B cell (primary cell): Measurements from ENCODE around the gene SPATA17. TPM values are rescaled to one million over a fixed set of nuclear protein-coding genes. Genes with fewer than 3 reads are reported as not detected.

Experiments used
- ATAC-seq: fragments of 200-7000 bp; cut with Tn5 transposase; one replicate; pipeline ENCODE4 v1.10.0; 2021; ENCODE audit warnings: low read depth, mild to moderate bottlenecking, moderate number of reproducible peaks, moderate library complexity
- CTCF ChIA-PET: fragments of 350-600 bp; sonication (Branson Sonifier 250); formaldehyde crosslinking; loops from one replicate; lab custom pipeline; 2021; ENCODE audit warnings: antibody characterized with exemption, inconsistent platforms; lab: Charles Lee
- POLR2A ChIA-PET: fragments of 350-600 bp; sonication (Branson Sonifier 250); formaldehyde crosslinking; loops from one replicate; lab custom pipeline; 2021; ENCODE audit warnings: antibody characterized with exemption; lab: Charles Lee
- DNase-seq: peaks from one replicate; pipeline ENCODE4 v3.0.0; 2013
- H2AFZ ChIP-seq: 2 replicates; pipeline ENCODE4 v1.6.1; 2012; ENCODE audit warnings: mild to moderate bottlenecking, low read depth, low read length; ENCODE audit not compliant: insufficient read depth, poor library complexity, severe bottlenecking
- H3K27ac ChIP-seq, 2 donors: 1 replicate in 1 of 2; 2 replicates in 1 of 2; pipeline ENCODE4 v1.5.1; 2012 to 2013; ENCODE audit warnings: low read length in 2 of 2, mild to moderate bottlenecking in 2 of 2, moderate library complexity in 1 of 2
- H3K27me3 ChIP-seq, 4 experiments: fragments of 200-600 bp in 1 of 4; sonication (generic) in 1 of 4; replicated peaks in 1 of 4; 1 replicate in 2 of 4; 2 replicates in 2 of 4; pipeline versions ENCODE4 v1.6.1 to v1.7.0; 2013 to 2016; ENCODE audit warnings: low read length in 3 of 4, mild to moderate bottlenecking in 2 of 4, mixed read lengths in 1 of 4, moderate library complexity in 1 of 4; ENCODE audit not compliant: insufficient read depth in 4 of 4, control insufficient read depth in 3 of 4; ENCODE audit errors: control extremely low read depth in 1 of 4
- H3K36me3 ChIP-seq, 2 experiments: replicated peaks in 1 of 2; 1 replicate in 1 of 2; 2 replicates in 1 of 2; pipeline versions ENCODE4 v1.6.1 to v1.7.1; 2013; ENCODE audit warnings: low read length in 1 of 2; ENCODE audit not compliant: insufficient read depth in 2 of 2, control insufficient read depth in 1 of 2; ENCODE audit errors: control extremely low read depth in 1 of 2, extremely low read depth in 1 of 2
- H3K4me1 ChIP-seq, 2 donors: fragments of 200-600 bp in 1 of 2; sonication (generic) in 1 of 2; 1 replicate in 1 of 2; 2 replicates in 1 of 2; pipeline versions ENCODE4 v1.5.1 to v1.6.1; 2013 to 2017; ENCODE audit warnings: low read length in 2 of 2; ENCODE audit not compliant: control insufficient read depth in 2 of 2, insufficient read depth in 2 of 2
- H3K4me2 ChIP-seq: replicated peaks from 2 replicates; pipeline ENCODE3; 2012; ENCODE audit warnings: mild to moderate bottlenecking, low read depth, low read length; ENCODE audit not compliant: poor library complexity, severe bottlenecking
- H3K4me3 ChIP-seq, 5 experiments: fragments of 200-600 bp in 1 of 5; sonication (generic) in 1 of 5; 1 replicate in 3 of 5; 2 replicates in 2 of 5; pipeline versions ENCODE4 v1.5.1 to v1.7.0; 2011 to 2016; ENCODE audit warnings: low read length in 4 of 5, mild to moderate bottlenecking in 4 of 5, low read depth in 2 of 5, control low read depth in 1 of 5, moderate library complexity in 1 of 5; ENCODE audit not compliant: insufficient read depth in 1 of 5; ENCODE audit errors: control extremely low read depth in 1 of 5, extremely low read depth in 1 of 5
- H3K79me2 ChIP-seq: fragments of 200-600 bp; sonication (generic); one replicate; pipeline ENCODE4 v1.6.0; 2016; ENCODE audit warnings: low read length; ENCODE audit not compliant: control insufficient read depth, insufficient read depth
- H3K9ac ChIP-seq: fragments of 200-600 bp; sonication (generic); 2 replicates; pipeline ENCODE4 v1.6.1; 2017; ENCODE audit warnings: mild to moderate bottlenecking, low read length, moderate library complexity
- H3K9me3 ChIP-seq, 3 donors: one replicate each; pipeline versions ENCODE4 v1.6.1 to v1.7.1; 2013; ENCODE audit warnings: low read length in 2 of 3; ENCODE audit not compliant: control insufficient read depth in 2 of 3, insufficient read depth in 1 of 3; ENCODE audit errors: control extremely low read depth in 1 of 3
- H4K20me1 ChIP-seq: 2 replicates; pipeline ENCODE4 v1.6.0; 2012; ENCODE audit warnings: mild to moderate bottlenecking, low read length; ENCODE audit not compliant: insufficient read depth, control insufficient read depth, poor library complexity, severe bottlenecking
- H3K27ac Mint-ChIP-seq: one replicate; pipeline ENCODE4 v1.8.0; 2021; ENCODE audit warnings: mixed read lengths
- H3K27me3 Mint-ChIP-seq: one replicate; pipeline ENCODE4 v1.8.0; 2021; ENCODE audit warnings: mixed read lengths
- H3K4me1 Mint-ChIP-seq: one replicate; pipeline ENCODE4 v1.8.0; 2021; ENCODE audit warnings: mixed read lengths
- H3K4me3 Mint-ChIP-seq: one replicate; pipeline ENCODE4 v1.8.0; 2021; ENCODE audit warnings: mixed read lengths
- H3K9me3 Mint-ChIP-seq: one replicate; pipeline ENCODE4 v1.8.0; 2022; ENCODE audit warnings: mixed read lengths; ENCODE audit not compliant: insufficient read depth
- EZH2 ChIP-seq: IDR thresholded peaks from 2 replicates; pipeline ENCODE4 v1.6.1; 2012; ENCODE audit warnings: borderline replicate concordance, low read depth, mild to moderate bottlenecking, moderate library complexity, low read length; ENCODE audit not compliant: insufficient read depth, poor library complexity, severe bottlenecking
- WGBS: methylation state at CpG from one replicate; pipeline ENCODE4 v1.1.5; 2013; ENCODE audit warnings: missing lambda C conversion rate; ENCODE audit not compliant: insufficient coverage; 5-methylcytosine and 5-hydroxymethylcytosine counted together
- intact Hi-C: fragments of 100-400 bp; cut with micrococcal nuclease; formaldehyde crosslinking; loops from one replicate; pipeline ENCODE4 v1.10.0; 2022
- polyA plus RNA-seq: library from polyadenylated mRNA; depleted of rRNA; stranded (reverse); fragments of >200 nt; gene quantifications from 2 replicates; pipeline ENCODE4 v1.2.3, GENCODE V29; 2012
- total RNA-seq, 2 donors: library from RNA; stranded (reverse); fragments of 120-200 nt in 1 of 2; gene quantifications; 1 replicate in 1 of 2; 2 replicates in 1 of 2; pipeline versions ENCODE4 v1.2.3 to v1.2.4, GENCODE V29; 2013 to 2022
- TF ChIP-seq, protein P1 (sequence below): fragments of 200-600 bp; IDR thresholded peaks from one replicate; pipeline ENCODE4 v1.8.0; 2022; ENCODE audit warnings: antibody characterized with exemption, mild to moderate bottlenecking

Gene SPATA17
- total and polyA plus RNA-seq, 2 donors (not counting 1 experiment from before 2014, with no cell fraction given) = not detected

DNA sequence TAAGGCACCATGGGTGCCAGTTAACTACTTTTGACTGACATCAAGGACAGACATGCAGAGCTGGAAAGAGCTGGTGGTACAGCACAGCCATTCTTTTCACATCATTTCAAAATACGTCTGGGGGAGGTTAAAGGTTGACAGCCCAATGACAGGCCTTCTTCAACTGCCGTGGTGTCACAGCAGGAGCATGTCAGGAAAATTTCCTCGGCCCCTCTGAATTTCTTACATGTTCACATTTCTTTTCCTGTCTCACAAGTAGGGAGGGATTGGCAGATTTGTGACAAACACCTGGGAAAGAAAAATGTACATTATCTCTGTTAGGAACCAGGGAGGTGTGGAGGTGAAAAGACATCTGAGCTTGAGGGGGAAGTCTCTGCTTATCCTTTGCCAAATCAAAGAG lies 279.1 kb downstream of the SPATA17 start:
- no peak for ATAC-seq
- Histone ChIP-seq H3K4me1 (no peaks in the 10 kb centered on the region), H3K27ac (no peak overlapping the region), H3K27me3 (no peaks in the 10 kb centered on the region), H3K36me3 (no peaks in the 10 kb centered on the region), H3K9ac (no peak overlapping the region), H3K4me3 (no peak overlapping the region), H4K20me1 (no peaks in the 10 kb centered on the region), H2AFZ (no peak overlapping the region), H3K4me2 (no peak overlapping the region), H3K9me3 (peaks cover 0 to 2% (median 0%) of the 10 kb centered on the region in 3 donors), H3K79me2 (no peaks in the 10 kb centered on the region)
- H3K27ac Mint-ChIP-seq = no peak overlapping the region
- DNase-seq = no peak
- H3K9me3 Mint-ChIP-seq = no peaks in the 10 kb centered on the region
- no peaks in the 10 kb centered on the region for H3K4me1 Mint-ChIP-seq
- TF ChIP-seq, protein P1, sequence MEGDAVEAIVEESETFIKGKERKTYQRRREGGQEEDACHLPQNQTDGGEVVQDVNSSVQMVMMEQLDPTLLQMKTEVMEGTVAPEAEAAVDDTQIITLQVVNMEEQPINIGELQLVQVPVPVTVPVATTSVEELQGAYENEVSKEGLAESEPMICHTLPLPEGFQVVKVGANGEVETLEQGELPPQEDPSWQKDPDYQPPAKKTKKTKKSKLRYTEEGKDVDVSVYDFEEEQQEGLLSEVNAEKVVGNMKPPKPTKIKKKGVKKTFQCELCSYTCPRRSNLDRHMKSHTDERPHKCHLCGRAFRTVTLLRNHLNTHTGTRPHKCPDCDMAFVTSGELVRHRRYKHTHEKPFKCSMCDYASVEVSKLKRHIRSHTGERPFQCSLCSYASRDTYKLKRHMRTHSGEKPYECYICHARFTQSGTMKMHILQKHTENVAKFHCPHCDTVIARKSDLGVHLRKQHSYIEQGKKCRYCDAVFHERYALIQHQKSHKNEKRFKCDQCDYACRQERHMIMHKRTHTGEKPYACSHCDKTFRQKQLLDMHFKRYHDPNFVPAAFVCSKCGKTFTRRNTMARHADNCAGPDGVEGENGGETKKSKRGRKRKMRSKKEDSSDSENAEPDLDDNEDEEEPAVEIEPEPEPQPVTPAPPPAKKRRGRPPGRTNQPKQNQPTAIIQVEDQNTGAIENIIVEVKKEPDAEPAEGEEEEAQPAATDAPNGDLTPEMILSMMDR = no peak
- TF ChIP-seq EZH2 = no peak
- H3K4me3 Mint-ChIP-seq = no peak overlapping the region
- intact Hi-C loops = no loop called here
- ChIA-PET POLR2A (no interaction called here), CTCF (no interaction called here)
- no CpG with 5 or more reads among the region's 3 CpGs for WGBS
- H3K27me3 Mint-ChIP-seq = no peaks in the 10 kb centered on the region

DNA sequence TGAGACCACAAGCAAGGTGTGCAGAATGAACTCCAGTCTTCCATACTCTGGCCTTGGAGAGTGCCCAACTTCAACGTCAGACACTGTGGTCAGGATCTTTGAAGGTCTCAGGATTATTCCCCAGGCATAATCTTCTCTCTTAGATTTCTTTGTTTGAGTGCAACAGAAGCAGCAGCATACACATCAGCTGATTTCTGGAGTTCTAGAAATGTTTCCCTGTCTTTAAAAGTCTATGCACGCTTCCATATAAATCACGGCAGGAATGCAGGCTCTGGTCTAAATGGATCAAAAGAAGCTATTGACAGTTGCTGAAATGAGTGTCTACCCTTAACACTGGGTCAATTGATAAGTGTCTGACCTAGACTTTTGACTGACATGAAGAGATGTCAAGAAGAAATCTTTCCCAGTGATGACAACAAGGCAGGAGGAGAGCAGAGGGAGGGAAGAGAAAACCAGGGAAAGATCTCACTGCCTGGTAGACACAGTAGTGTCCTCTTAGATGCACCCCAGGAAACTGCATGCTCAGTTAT lies 279.7 kb downstream of the SPATA17 start:
- ChIA-PET POLR2A (no interaction called here), CTCF (no interaction called here)
- Histone ChIP-seq H3K27me3 (no peaks in the 10 kb centered on the region), H4K20me1 (no peaks in the 10 kb centered on the region), H3K4me1 (no peaks in the 10 kb centered on the region), H3K79me2 (no peaks in the 10 kb centered on the region), H3K4me2 (no peak overlapping the region), H3K27ac (no peak overlapping the region), H3K36me3 (no peaks in the 10 kb centered on the region), H3K9ac (no peak overlapping the region), H3K9me3 (peaks cover 0 to 2% (median 0%) of the 10 kb centered on the region in 3 donors), H3K4me3 (no peak overlapping the region), H2AFZ (no peak overlapping the region)
- intact Hi-C loops = no loop called here
- no peak overlapping the region for H3K27ac Mint-ChIP-seq
- ATAC-seq = no peak
- no peak overlapping the region for H3K4me3 Mint-ChIP-seq
- TF ChIP-seq, protein P1 = no peak
- no peak for TF ChIP-seq EZH2
- H3K9me3 Mint-ChIP-seq = no peaks in the 10 kb centered on the region
- no peaks in the 10 kb centered on the region for H3K4me1 Mint-ChIP-seq
- 90% methylated on average over 3 of the region's 3 CpGs for WGBS
- H3K27me3 Mint-ChIP-seq = no peaks in the 10 kb centered on the region
- DNase-seq = no peak
